T-helper 1 cell treated with Interleukin-12 subunit alpha and Interleukin-12 subunit beta and Interleukin-4 antibody, amounts not matched to agents 30 ng/mL and 1 ng/mL, for 36 hours (primary cell): Measurements from ENCODE around the gene S100A14. TPM values are rescaled to one million over a fixed set of nuclear protein-coding genes. Genes with fewer than 3 reads are reported as not detected.

Source experiments
- intact Hi-C: fragments of 100-400 bp; cut with micrococcal nuclease; formaldehyde crosslinking; loops from one replicate; pipeline ENCODE4 v1.15.1; 2024
- total RNA-seq: library from RNA; stranded (reverse); gene quantifications from 2 replicates; pipeline ENCODE4 v1.2.3, GENCODE V29; 2022

S100A14 gene
- total RNA-seq, 1 donor from 2014 or later, result not detected

GRCh38 chr1:153619171-153619570 is 3.0 kb upstream of the S100A14 start:
- intact Hi-C loops, result no loop called here

GRCh38 chr1:153617663-153618062 is 1.5 kb upstream of the S100A14 start:
- intact Hi-C loops, result loop anchor here (1.0 kb wide), 5 partner anchors 45 to 265 kb away; no protein-coding TSS in a partner anchor

GRCh38 chr1:153616917-153617311 is 789 bp upstream of the S100A14 start:
- intact Hi-C loops, result loop anchor here (1.0 kb wide), 5 partner anchors 45 to 265 kb away; no protein-coding TSS in a partner anchor

- intact Hi-C loops, result no loop called here
Observed at GRCh38 chr1:153615406-153615805, 719 bp downstream of the S100A14 start.

- intact Hi-C loops, result no loop called here
Observed at GRCh38 chr1:153614906-153615305, 1.2 kb downstream of the S100A14 start.

- intact Hi-C loops, result no loop called here
Observed at GRCh38 chr1:153614189-153614900, 1.8 kb downstream of the S100A14 start.

GRCh38 chr1:153613406-153613805 is 2.7 kb downstream of the S100A14 start:
- intact Hi-C loops, result no loop called here

GRCh38 chr1:153612755-153613331 is 3.3 kb downstream of the S100A14 start, which contains the start of gene S100A16:
TSS of gene S100A16 (minus strand) at chr1:153613137. CDS start at chr1:153608151, 4,986 bp downstream.
- intact Hi-C loops, result no loop called here

GRCh38 chr1:153612111-153612754 is 3.9 kb downstream of the S100A14 start:
- intact Hi-C loops, result no loop called here

GRCh38 chr1:153611356-153611755 is 4.8 kb downstream of the S100A14 start:
- intact Hi-C loops, result no loop called here

- intact Hi-C loops, result no loop called here
Observed at GRCh38 chr1:153610811-153611301, 5.3 kb downstream of the S100A14 start.

GRCh38 chr1:153610334-153610733 is 5.8 kb downstream of the S100A14 start:
- intact Hi-C loops, result no loop called here

- intact Hi-C loops, result no loop called here
Observed at GRCh38 chr1:153609585-153609907, 6.6 kb downstream of the S100A14 start.

- intact Hi-C loops, result no loop called here
Observed at GRCh38 chr1:153608742-153609584, 7.2 kb downstream of the S100A14 start.

- intact Hi-C loops, result no loop called here
Observed at GRCh38 chr1:153608089-153608682, 7.9 kb downstream of the S100A14 start.

- intact Hi-C loops, result no loop called here
Observed at GRCh38 chr1:153607381-153607780, 8.7 kb downstream of the S100A14 start.

GRCh38 chr1:153606194-153606593 is 9.9 kb downstream of the S100A14 start:
- intact Hi-C loops, result no loop called here

- intact Hi-C loops, result no loop called here
Observed at GRCh38 chr1:153602749-153603148, 13.4 kb downstream of the S100A14 start.

GRCh38 chr1:153599847-153600246 is 16.3 kb downstream of the S100A14 start:
- intact Hi-C loops, result no loop called here

GRCh38 chr1:153598309-153599172 is 17.6 kb downstream of the S100A14 start:
- intact Hi-C loops, result no loop called here
